NCI-H510A treated with DMSO at 0.1 percent for 48 hours (cell line): ENCODE data around the gene MACROD2.
A peak's percentile ranks its signal among the peaks of the same experiment; 100 is the strongest.
"Not testable (repeated sequence)": the region's sequence is repeated elsewhere in the genome, so short reads cannot be mapped to it uniquely, and the experiment has no call there.

Source experiments
- DNase-seq: peaks from one replicate; lab custom pipeline; 2025; lab: John Stamatoyannopoulos, UW

Gene MACROD2

DNA sequence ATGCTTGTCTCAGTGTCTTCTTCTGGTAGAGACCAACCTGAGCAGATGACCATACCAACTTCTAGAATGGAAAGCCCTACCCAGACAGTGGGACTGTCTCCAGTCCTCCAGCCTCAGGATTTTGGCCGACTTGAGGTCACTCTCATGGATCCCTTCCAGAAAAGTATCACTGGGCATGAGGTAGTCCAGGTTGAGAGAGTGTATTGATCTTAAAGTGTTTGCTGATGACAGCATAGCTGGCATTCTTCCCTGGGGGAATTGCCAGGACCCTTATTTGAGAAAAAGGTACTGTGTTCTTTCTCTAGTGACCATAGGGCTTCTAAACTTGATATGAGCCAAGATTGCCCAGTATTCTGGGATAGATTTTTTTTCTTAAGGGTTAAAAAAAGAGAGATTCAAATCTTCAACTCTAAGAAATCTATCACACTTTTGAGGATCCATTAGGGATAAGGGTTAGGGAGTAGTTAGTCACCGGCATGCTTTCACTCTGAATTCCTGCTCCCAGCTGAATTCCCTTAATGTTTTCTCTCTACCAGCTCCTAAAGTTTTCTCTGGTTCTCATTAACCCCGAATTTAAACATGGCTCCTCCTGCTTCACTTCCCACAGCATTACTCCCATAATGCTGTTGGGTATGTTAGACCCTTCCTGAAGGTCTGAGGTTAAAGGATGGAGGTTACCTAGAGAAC lies 415.7 kb downstream of the MACROD2 start:
- DNase-seq = no peak

GRCh38 chr20:14412065-14412681 lies 416.9 kb downstream of the MACROD2 start:
- no peak for DNase-seq

- DNase-seq = no peak
These were observed 418.5 kb downstream of the MACROD2 start for GRCh38 chr20:14413835-14414234.

- no peak for DNase-seq
These were observed 419.2 kb downstream of the MACROD2 start for GRCh38 chr20:14414560-14414959.

GRCh38 chr20:14415467-14415866 lies 420.2 kb downstream of the MACROD2 start:
- peak; percentile 31 for DNase-seq

DNA sequence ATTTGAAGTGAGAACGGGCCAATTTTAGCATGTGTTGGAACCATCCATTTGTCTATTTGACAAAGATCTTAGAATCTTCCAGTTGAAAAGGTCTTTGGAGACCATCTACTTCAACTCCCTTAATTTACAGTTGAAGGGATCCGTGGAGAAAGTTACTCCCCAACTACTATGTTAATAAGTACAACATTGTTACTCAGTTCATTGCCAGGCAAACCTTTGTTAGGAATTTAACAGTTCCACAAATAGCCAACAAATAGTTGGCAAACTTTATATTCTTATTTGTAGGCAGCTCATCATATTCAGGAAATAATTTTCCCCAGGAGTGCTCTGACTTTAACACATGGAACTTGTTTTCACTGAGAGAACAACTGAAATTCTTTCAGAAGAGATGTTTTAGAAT lies 423.1 kb downstream of the MACROD2 start:
- DNase-seq = no peak

- DNase-seq = no peak
These were observed 427.6 kb downstream of the MACROD2 start for GRCh38 chr20:14422892-14423291.

DNA sequence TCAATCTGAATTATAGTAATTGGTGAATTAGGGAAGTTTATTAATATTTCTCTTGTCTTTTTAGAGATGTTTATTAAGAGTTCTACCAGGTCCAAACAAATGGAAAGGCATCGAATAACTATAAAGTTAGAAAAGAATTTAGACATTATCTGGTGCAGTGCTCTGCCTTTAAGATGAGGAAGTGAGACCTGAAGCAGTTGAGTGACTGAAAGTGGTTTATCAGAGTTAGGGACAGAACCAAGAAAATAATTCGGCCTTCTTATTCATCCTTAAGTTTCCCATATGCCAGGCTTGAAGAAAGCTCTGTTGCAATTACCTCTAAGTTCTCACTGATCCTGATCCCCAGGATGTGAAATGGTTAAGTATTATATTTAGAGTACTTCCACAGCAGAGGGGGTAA lies 436.3 kb downstream of the MACROD2 start:
- DNase-seq = no peak

DNA sequence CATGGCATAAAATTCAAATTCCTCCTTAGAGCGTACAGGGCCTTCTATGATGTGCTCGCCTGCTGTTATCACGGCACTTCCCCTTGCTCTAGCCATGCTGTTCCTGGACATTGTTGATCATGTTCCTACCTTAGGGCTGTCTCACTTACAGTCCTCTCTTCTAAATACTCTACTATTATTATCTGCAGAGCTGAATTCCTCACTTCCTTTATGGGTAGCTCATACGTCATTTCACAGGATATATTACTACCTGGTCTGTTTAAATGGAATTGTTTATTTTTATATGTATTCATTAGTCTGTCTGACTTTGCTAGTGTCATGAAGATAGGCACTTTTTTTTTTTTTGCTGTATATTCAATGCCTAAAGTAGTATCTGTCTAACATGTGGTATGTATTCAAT lies 436.8 kb downstream of the MACROD2 start:
- no peak for DNase-seq

- DNase-seq = no peak
These were observed 437.3 kb downstream of the MACROD2 start for GRCh38 chr20:14432597-14432996.

GRCh38 chr20:14434384-14435136 lies 439.2 kb downstream of the MACROD2 start:
- DNase-seq = no peak

- peak; percentile 21 for DNase-seq
These were observed 445.9 kb downstream of the MACROD2 start for GRCh38 chr20:14441201-14441600.

DNA sequence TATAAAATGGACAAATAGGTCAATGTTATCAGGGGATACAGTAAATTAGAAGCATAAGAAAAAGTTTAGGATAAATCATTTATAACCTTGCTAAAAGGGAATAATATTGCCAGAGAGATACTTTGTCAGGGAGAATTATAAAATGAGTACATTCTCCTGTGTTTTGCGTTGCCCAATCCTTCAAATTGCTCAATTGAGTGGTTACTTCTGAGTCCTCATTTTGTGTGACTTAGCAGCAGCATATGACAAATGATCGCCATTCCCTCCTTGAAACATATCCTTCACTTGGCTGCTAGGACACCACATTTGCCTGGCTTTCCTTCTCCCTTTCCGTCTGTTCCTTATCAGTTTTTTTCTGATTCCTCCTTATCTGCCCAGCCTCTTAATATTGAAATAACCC lies 448.8 kb downstream of the MACROD2 start:
- DNase-seq = no peak

DNA sequence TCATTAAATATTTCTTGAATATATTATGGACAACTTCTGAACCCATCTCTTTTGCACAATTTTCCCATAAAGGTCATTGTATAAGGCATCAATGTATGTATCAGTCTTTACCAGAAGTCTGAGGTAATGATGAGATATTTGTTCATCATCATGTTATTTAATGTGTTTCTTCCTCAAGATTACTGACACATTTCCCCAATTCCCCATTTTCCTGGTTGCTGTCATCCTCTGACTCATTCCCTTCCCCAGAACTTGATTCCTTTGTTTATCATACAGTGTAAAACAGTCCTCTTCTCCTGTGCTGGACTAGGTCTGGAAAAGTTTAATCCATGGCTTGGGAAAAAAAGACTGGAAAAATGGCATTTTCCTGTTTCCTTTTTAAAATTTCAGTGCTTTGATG lies 450.0 kb downstream of the MACROD2 start:
- DNase-seq = no peak

DNA sequence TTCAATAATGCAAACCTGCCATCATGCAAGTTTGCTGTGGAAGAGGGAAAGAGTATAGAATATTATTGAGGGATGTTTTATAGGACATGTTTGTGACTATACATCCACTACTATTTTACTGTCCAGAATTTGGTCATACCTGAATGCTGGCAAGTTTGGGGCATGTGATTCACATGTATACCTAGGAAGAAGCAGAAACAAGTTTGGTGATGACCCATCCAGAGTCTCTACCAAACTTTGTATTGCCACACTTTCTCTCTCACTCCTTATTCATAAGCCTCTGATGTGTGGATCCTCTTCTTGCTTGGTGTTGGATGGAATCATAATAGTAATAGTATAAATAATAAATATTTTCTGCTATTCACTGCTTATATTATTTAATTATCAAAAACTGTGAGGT lies 450.6 kb downstream of the MACROD2 start:
- DNase-seq = no peak

GRCh38 chr20:14446446-14446845 lies 451.1 kb downstream of the MACROD2 start:
- no peak for DNase-seq

GRCh38 chr20:14449323-14449722 lies 454.0 kb downstream of the MACROD2 start:
- DNase-seq = no peak

- DNase-seq = no peak
These were observed 454.9 kb downstream of the MACROD2 start for GRCh38 chr20:14450256-14450655.

GRCh38 chr20:14451458-14451857 lies 456.1 kb downstream of the MACROD2 start:
- no peak for DNase-seq

DNA sequence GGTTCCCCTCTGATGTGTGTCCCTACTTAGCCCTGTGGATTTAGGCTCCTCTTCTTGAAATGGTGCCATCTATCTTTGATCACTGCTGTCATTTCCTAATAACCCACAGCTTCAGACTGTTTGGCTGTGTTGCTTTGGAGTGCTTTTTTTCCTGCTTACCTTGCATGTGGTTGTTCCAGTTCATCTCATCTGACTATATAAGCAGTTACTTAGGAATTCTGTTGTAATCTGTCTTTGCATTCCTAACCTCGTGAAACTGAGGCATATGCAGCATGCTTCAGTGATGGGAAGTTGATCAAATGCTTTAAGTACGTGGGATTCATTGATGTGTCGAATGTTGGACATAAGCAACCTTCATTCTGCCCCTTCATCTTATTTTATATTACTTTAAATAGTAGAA lies 457.9 kb downstream of the MACROD2 start:
- no peak for DNase-seq

DNA sequence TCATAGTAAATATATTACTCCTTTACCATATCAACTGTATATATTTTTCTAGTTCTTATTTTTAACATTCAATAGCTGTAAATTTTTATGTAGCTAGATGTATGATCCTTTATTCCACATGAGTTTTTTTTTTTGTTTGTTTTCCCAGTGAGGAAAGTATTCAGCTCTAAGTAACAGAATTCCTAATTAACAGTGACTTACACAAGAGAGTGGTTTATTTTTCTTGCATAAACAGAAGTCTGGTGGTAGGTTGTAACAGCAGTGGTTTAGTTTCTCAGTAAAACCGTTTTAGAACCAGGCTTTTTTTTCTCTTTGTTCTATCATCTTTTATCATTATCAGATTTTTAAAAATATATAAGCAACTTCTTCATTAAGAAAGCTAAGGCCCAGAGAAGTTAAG lies 459.0 kb downstream of the MACROD2 start:
- DNase-seq = no peak

DNA sequence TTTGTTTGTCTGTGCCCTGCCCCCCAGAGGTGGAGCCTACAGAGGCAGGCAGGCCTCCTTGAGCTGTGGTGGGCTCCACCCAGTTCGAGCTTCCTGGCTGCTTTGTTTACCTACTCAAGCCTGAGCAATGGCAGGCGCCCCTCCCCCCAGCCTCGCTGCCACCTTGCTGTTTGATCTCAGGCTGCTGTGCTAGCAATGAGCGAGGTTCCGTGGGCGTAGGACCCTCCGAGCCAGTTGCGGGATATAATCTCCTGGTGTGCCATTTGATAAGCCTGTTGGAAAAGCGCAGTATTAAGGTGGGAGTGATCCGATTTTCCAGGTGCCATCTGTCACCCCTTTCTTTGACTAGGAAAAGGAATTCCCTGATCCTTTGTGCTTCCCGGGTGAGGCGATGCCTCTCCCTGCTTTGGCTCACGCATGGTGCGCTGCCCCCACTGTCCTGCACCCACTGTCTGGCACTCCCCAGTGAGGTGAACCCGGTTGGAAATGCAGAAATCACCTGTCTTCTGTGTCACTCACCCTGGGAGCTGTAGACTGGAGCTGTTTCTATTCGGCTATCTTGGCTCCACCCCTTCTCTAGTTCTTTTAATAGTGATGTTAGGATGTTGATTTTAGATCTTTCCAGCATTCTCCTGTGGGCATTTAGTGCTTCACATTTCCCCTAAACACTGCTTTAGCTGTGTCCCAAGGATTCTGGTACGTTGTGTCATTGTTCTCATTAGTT lies 471.9 kb downstream of the MACROD2 start:
- not testable (repeated sequence) for DNase-seq
